Measurements from ENCODE around the gene ZMYND10. TPM values are rescaled to one million over a fixed set of nuclear protein-coding genes. Genes with fewer than 3 reads are reported as not detected.

Gene ZMYND10
- total RNA-seq, 1 donor from 2014 or later: 0.92 TPM

DNA sequence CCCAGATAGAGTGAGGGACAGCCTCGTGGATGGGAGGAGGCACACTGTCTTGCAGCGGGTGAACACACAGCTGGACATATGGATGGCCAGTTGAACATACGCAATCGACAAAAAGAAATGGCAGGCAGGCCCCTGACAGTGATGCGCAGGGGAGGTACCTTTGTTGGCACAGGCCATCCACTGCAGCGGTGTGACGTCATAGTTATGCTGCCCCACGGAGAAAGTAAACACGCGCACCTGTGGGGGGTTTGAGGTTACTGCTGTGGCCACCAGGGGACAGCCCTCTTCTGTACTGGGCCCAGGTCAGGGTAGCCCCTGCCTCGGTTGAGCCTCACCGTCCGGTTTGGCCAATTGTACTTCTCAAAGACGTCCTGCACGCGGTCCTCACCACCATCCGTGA, 33.2 kb upstream of the ZMYND10 start:
- no peak for DNase-seq (ENCODE audit: low read depth)
- TF ChIP-seq, protein P1, sequence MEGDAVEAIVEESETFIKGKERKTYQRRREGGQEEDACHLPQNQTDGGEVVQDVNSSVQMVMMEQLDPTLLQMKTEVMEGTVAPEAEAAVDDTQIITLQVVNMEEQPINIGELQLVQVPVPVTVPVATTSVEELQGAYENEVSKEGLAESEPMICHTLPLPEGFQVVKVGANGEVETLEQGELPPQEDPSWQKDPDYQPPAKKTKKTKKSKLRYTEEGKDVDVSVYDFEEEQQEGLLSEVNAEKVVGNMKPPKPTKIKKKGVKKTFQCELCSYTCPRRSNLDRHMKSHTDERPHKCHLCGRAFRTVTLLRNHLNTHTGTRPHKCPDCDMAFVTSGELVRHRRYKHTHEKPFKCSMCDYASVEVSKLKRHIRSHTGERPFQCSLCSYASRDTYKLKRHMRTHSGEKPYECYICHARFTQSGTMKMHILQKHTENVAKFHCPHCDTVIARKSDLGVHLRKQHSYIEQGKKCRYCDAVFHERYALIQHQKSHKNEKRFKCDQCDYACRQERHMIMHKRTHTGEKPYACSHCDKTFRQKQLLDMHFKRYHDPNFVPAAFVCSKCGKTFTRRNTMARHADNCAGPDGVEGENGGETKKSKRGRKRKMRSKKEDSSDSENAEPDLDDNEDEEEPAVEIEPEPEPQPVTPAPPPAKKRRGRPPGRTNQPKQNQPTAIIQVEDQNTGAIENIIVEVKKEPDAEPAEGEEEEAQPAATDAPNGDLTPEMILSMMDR (conservative IDR thresholded peaks at IDR 0.05; ENCODE audit: low read depth, low read length): no peak
- no peak overlapping the region for H3K4me3 ChIP-seq (ENCODE audit: low read depth, low read length)

DNA sequence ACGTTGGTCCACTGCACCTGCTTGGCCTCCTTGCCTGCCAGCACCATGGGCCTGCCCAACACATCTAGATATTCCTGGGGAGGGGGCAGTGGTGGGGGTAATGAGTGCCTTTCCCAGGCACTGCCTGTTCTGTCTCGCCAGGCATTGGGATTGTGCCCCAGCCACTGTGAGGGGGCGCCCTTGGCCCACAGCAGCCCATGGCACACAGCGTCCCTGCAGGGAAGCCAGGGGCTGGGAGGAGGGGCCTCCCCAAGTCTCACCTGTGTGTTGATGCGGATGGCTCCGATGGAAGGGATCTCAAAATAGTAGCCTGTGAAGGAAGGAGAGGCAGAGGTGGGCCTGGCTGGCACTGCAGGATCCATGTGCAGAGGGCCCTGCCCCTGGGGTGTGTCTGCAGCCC, 32.5 kb upstream of the ZMYND10 start:
- H3K4me3 ChIP-seq (ENCODE audit: low read depth, low read length): no peak overlapping the region
- no peak for DNase-seq (ENCODE audit: low read depth)
- TF ChIP-seq, protein P1 (conservative IDR thresholded peaks at IDR 0.05; ENCODE audit: low read depth, low read length): no peak

DNA sequence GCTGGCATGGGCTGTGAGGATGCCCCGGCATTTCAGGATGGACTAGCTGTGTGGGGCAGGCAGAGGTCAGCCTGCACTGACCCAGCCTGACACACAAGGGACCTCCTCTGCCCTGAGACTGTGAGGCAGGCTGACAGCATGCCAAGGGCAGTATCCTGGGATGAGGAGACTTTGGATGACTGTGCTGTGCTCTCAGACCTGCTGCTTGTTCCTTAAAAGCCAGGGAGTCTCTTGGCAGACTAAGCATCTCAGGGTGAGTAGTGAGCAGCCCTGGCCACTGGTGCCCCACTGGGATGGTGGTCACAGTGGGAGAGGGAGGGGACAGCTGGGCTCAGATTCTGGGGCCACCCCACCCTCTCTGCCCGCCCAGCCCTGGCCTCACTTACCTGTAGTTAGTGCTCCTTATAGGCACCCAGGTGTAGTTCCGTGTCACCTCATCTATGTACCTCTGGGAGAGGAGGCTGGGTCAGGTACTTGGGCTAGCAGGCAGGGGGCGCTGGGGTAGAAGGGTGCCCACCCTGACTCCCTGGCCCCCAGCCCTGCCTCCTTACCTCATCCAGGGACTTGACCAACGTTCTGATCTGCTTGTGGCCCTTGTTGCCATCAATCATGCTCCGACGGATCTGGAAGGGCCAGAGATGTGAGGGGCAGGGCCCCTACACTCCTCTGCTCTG, 29.9 kb upstream of the ZMYND10 start:
- no peak for DNase-seq (ENCODE audit: low read depth)
- TF ChIP-seq, protein P1 (conservative IDR thresholded peaks at IDR 0.05; ENCODE audit: low read depth, low read length): no peak
- H3K4me3 ChIP-seq (ENCODE audit: low read depth, low read length): no peak overlapping the region

DNA sequence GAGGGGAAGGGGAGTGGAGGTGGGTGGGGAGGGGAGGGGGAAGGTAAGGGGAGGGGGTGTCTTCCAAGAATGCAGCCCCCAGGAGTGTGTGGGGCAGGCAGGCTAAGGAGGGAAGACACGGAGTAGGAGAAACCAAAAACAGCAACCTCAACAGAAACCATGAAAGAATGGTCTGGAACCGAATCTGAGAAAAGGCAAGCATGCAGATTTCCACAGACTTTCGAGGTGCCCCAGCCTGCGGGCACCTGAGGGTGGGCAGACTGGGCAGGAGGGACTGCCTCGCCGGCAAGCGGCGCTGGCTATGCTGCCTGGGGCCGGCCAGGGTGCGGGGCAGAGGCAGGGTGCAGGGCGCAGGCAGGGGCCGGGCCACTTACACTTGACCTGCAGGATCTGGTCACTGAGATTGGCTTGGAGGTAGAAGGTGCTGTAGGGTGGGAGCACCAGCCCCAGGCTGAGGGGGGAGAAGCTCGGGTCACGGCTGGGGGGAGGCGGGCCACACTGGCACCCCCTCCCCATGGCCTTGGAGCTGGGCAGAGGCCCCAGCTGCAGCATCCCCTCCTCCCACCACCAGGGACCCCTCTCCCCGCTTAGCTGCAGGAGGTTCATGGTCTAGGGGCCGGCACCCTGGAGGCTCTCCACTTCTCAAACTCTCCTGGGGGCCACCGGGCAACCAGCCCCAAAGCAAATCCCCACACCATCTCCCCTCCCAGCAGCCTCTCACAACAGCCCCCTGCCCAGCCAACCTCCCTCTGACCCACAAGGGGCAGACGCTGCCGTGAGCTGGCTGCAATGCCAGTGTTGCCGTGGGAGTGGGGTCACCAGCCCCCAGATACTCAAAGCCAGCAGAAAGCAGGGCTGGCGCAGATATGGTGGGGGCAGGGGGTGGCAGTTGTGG, 29.1 kb upstream of the ZMYND10 start:
- TF ChIP-seq, protein P1 (conservative IDR thresholded peaks at IDR 0.05; ENCODE audit: low read depth, low read length): no peak

DNA sequence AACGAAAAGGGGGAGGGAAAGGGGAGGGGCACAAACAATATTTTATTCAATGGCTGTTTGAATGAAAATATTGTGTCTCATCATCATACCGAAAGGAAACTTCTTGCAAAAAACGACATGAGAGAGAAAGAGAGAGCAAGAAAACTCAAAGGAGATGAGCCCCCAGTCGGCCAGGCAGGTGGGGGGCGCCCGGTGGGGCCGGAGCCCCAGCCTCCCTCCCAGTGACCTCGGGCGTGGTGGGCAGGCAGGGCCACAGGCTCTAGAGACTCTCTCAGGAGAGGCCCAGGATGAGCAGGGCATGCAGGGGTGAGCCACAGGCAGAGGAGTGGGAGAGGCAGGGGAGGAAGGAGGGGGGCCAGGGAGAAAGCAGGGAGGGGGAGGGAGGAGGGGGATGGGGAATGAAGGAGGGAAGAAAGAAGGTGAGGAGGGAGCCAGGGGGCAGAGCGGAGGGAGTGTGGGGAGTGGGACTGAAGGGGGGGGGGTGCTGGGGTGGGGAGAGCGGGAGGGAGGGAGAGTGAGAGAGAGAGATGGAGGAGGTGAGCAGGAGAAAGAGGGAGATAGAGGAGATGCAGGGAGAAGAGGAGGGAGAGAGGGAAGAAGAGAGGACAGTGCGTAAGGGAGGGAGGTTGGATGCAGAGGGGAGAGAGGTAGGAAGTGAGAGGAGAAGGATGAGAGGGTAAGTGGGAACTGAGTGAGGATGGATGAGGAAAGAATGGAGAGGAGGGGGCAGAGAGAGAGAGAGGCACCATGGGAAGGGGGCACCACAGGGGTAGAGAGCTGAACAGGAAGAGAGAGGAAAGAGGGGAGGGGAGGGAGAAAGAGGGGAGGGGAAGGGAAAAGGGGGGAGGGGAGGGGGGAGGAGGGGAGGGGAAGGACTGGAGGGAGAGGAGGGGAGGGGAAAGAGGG, 27.9 kb upstream of the ZMYND10 start:
- H3K4me3 ChIP-seq (ENCODE audit: low read depth, low read length): no peak overlapping the region
- DNase-seq (ENCODE audit: low read depth): no peak
- TF ChIP-seq, protein P1 (conservative IDR thresholded peaks at IDR 0.05; ENCODE audit: low read depth, low read length): no peak

More for the DNA sequence above, 29.1 kb upstream of the ZMYND10 start:
- H3K4me3 ChIP-seq (ENCODE audit: low read depth, low read length): no peak overlapping the region
- DNase-seq (ENCODE audit: low read depth): no peak

DNA sequence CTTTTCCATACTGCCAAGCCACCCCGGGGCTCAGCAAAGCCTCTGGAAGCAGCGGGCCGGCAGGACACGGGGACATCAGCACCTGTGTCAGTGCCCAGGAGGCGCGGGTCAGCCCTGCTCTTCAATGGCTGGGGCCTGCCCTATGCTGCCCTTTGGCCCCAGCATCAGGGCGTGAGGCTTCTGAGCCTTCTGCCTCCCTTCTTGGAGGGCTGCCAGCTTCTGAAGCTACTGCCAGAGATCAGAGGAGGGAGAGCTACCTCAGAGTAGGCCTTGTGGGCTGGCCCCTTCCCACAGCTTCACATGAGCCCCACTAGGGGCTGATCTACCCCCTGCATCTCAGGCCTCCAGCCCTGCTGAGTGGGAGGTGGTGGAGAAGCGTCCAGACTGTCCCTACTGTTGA, 26.8 kb upstream of the ZMYND10 start:
- H3K4me3 ChIP-seq (ENCODE audit: low read depth, low read length): no peak overlapping the region
- DNase-seq (ENCODE audit: low read depth): no peak
- TF ChIP-seq, protein P1 (conservative IDR thresholded peaks at IDR 0.05; ENCODE audit: low read depth, low read length): no peak

All from epithelial cell of proximal tubule (primary cell).